Activated CD8-positive, alpha-beta memory T cell treated with anti-CD3 and anti-CD28 coated beads, Interleukin-2, amount 10 ng/mL, durations not matched to agents 7 days and 5 days (primary cell): ENCODE results near the gene SLCO2A1. TPM values are rescaled to one million over a fixed set of nuclear protein-coding genes. Genes with fewer than 3 reads are reported as not detected.

Experiments used
- ATAC-seq: fragments of 150-1000 bp; cut with Tn5 transposase; one replicate; pipeline ENCODE4 v1.10.0; 2021; ENCODE audit warnings: moderate library complexity
- CTCF ChIA-PET: fragments of 350-600 bp; sonication (Branson Sonifier 250); formaldehyde crosslinking; loops from one replicate; lab custom pipeline; 2021; ENCODE audit warnings: antibody characterized with exemption; lab: Charles Lee
- DNase-seq: peaks from one replicate; pipeline ENCODE4 v3.0.0-alpha.2; 2020
- H3K27ac Mint-ChIP-seq: one replicate; pipeline ENCODE4 v1.8.0; 2021; ENCODE audit warnings: mild to moderate bottlenecking, mixed read lengths
- H3K27me3 Mint-ChIP-seq: one replicate; pipeline ENCODE4 v1.8.0; 2021; ENCODE audit warnings: mixed read lengths
- H3K36me3 Mint-ChIP-seq: one replicate; pipeline ENCODE4 v1.8.0; 2021; ENCODE audit warnings: mild to moderate bottlenecking, mixed read lengths
- H3K4me1 Mint-ChIP-seq: one replicate; pipeline ENCODE4 v1.8.0; 2021; ENCODE audit warnings: mixed read lengths
- H3K4me3 Mint-ChIP-seq: one replicate; pipeline ENCODE4 v1.8.0; 2021; ENCODE audit warnings: mild to moderate bottlenecking, moderate library complexity, mixed read lengths
- H3K9me3 Mint-ChIP-seq: one replicate; pipeline ENCODE4 v1.8.0; 2022; ENCODE audit warnings: low read depth, mixed read lengths
- total RNA-seq, 2 experiments: library from RNA; stranded (reverse); gene quantifications; one replicate each; pipeline ENCODE4 v1.2.3, GENCODE V29; 2021

SLCO2A1 gene
- total RNA-seq, 2 experiments from 2014 or later = not detected

GRCh38 chr3:133926736-133927539 is 102.8 kb downstream of the SLCO2A1 start:
- Mint-ChIP-seq H3K4me1 (peaks cover 8% of the 10 kb centered on the region), H3K36me3 (no peaks in the 10 kb centered on the region), H3K27ac (no peak overlapping the region), H3K27me3 (peaks cover 24% of the 10 kb centered on the region), H3K9me3 (no peaks in the 10 kb centered on the region), H3K4me3 (peak overlapping the region; percentile 18)
- ATAC-seq (no peak), DNase-seq (no peak)
- CTCF ChIA-PET = interaction anchor here (1.0 kb wide), 2 partner anchors 9 to 14 kb away, joined by 3 read pairs; no protein-coding TSS in a partner anchor

DNA sequence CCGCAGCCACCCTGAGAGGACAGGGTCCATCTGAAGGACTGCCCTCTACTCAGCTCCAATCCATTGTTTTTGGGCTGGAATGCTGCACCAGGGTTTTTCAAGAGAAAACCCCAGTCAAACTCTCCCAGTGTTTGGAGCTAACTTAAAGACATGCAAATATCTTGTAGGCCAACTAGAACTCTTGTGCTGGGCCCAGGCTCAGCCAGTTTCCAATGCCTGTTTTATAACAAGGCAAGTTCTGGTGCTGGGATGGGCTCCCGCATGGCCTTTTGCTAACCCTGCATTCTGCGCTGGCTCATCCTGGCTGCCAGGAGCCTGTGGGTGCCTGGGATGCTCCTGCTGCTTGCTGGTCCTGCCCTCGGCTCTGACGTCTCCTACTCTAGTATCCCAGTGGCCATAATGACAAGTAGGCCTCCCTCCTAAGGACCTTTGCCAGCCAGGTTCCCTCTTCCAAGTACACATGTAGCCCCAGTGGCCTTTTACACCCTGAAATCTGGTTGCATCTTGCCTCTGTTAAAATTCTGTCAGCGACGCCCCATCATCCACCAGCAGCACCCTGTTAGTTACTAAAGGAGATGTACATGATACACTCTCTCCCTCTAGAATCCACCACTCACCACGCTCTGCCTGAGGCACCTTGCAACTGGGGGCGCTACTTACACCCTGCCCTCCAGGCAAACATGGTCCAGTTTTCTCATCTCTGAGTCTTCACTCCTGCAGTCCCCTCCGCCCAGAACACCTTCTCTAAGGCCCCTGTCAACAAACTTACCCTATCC is 103.6 kb downstream of the SLCO2A1 start:
- Mint-ChIP-seq H3K36me3 (no peaks in the 10 kb centered on the region), H3K9me3 (no peaks in the 10 kb centered on the region), H3K4me3 (no peak overlapping the region), H3K4me1 (peaks cover 8% of the 10 kb centered on the region), H3K27me3 (peaks cover 30% of the 10 kb centered on the region), H3K27ac (no peak overlapping the region)
- DNase-seq (no peak), ATAC-seq (no peak)
- CTCF ChIA-PET = interaction anchor here (0.9 kb wide), 1 partner anchor 542 kb away, joined by 3 read pairs; no protein-coding TSS in a partner anchor

DNA sequence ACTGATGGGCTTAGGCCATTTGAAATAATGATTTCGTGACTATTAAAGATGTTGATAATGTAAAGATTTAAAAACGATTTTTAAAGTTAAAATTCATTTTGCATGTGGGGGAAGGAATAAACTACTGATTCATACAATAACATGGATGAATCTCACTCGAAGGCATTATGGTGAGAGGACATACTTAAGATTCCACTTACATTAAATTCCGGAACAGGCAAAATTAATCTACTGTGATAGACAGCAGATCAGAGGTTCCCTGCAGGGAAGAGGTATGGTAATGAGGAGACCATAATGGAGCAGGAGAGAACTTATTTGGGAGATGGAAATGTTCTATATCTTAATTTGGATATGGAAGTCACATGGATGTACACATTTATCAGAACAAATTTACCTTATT is 105.7 kb downstream of the SLCO2A1 start:
- H3K27me3 Mint-ChIP-seq = peaks cover 42% of the 10 kb centered on the region
- no peak for ATAC-seq
- CTCF ChIA-PET = no interaction called here
- no peaks in the 10 kb centered on the region for H3K36me3 Mint-ChIP-seq
- H3K4me3 Mint-ChIP-seq = no peak overlapping the region
- peaks cover 8% of the 10 kb centered on the region for H3K4me1 Mint-ChIP-seq
- H3K9me3 Mint-ChIP-seq = no peaks in the 10 kb centered on the region
- DNase-seq = no peak
- H3K27ac Mint-ChIP-seq = no peak overlapping the region

- Mint-ChIP-seq H3K9me3 (no peaks in the 10 kb centered on the region), H3K36me3 (no peaks in the 10 kb centered on the region), H3K27me3 (peaks cover 40% of the 10 kb centered on the region), H3K4me3 (no peak overlapping the region), H3K27ac (no peak overlapping the region), H3K4me1 (no peaks in the 10 kb centered on the region)
- no peak for ATAC-seq
- DNase-seq = no peak
- CTCF ChIA-PET = no interaction called here
Measured at GRCh38 chr3:133921592-133921991, 108.1 kb downstream of the SLCO2A1 start.

GRCh38 chr3:133917144-133917543 is 112.6 kb downstream of the SLCO2A1 start:
- ATAC-seq (no peak), DNase-seq (no peak)
- H3K27ac Mint-ChIP-seq = no peak overlapping the region
- peaks cover 34% of the 10 kb centered on the region for H3K27me3 Mint-ChIP-seq
- no peaks in the 10 kb centered on the region for H3K9me3 Mint-ChIP-seq
- CTCF ChIA-PET = no interaction called here
- no peak overlapping the region for H3K4me3 Mint-ChIP-seq
- no peaks in the 10 kb centered on the region for H3K4me1 Mint-ChIP-seq
- no peaks in the 10 kb centered on the region for H3K36me3 Mint-ChIP-seq

- Mint-ChIP-seq H3K27me3 (peaks cover 26% of the 10 kb centered on the region), H3K4me1 (no peaks in the 10 kb centered on the region), H3K27ac (no peak overlapping the region), H3K9me3 (no peaks in the 10 kb centered on the region), H3K4me3 (no peak overlapping the region), H3K36me3 (no peaks in the 10 kb centered on the region)
- DNase-seq (no peak), ATAC-seq (no peak)
- CTCF ChIA-PET = no interaction called here
Measured at GRCh38 chr3:133915685-133916658, 113.8 kb downstream of the SLCO2A1 start.

GRCh38 chr3:133914839-133915600 is 114.7 kb downstream of the SLCO2A1 start:
- Mint-ChIP-seq H3K9me3 (no peaks in the 10 kb centered on the region), H3K4me1 (no peaks in the 10 kb centered on the region), H3K36me3 (no peaks in the 10 kb centered on the region), H3K27me3 (peaks cover 26% of the 10 kb centered on the region), H3K27ac (no peak overlapping the region), H3K4me3 (no peak overlapping the region)
- DNase-seq (no peak), ATAC-seq (no peak)
- CTCF ChIA-PET = no interaction called here

DNA sequence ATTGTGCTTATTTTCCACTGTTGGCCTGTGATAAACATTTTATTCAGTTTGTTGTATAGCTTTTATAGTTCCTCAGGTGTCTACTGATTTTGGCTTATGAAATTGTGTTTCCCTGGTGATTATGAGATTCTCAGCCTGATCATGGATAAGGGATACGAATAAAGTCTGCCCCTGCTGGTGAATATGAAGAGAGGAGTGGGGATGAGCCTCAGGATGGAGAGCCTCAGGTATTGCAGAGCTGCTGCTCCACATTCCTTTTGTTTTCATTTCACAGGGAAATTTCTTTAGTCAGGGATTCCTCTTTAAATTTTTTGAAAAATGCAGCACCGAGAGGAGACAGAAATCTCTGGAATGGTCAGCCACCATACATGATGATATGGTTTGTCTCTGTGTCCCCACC is 119.3 kb downstream of the SLCO2A1 start:
- Mint-ChIP-seq H3K4me3 (no peak overlapping the region), H3K36me3 (no peaks in the 10 kb centered on the region), H3K27me3 (peaks cover 24% of the 10 kb centered on the region), H3K27ac (no peak overlapping the region), H3K4me1 (no peaks in the 10 kb centered on the region), H3K9me3 (no peaks in the 10 kb centered on the region)
- ATAC-seq = no peak
- CTCF ChIA-PET = interaction anchor here (1.2 to 1.3 kb wide), 2 partner anchors 18 to 247 kb away, joined by 3 read pairs; no protein-coding TSS in a partner anchor
- DNase-seq = no peak

DNA sequence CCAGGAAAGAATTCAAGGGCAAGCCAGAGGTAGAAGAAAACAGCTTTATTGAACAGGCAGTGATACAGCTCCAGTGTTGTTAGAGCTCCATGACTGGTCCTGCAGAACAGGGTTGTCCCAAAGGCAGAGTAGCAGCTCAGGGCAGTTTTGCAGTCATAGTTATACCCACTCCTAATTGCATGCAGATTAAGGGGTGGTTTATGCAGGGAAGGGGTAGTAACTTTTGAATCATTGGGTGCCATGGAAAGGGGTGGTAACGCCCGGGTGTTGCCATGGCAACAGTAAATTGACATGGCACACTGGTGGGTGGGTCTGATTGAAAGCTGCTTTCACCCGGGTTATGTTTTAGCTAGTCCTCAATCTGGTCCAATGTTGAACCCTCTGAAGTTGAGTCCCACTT is 124.3 kb downstream of the SLCO2A1 start:
- Mint-ChIP-seq H3K4me3 (no peak overlapping the region), H3K36me3 (peaks cover 7% of the 10 kb centered on the region), H3K4me1 (peaks cover 7% of the 10 kb centered on the region), H3K27ac (no peak overlapping the region), H3K9me3 (peaks cover 6% of the 10 kb centered on the region), H3K27me3 (peaks cover 49% of the 10 kb centered on the region)
- CTCF ChIA-PET = no interaction called here
- ATAC-seq (no peak), DNase-seq (no peak)

DNA sequence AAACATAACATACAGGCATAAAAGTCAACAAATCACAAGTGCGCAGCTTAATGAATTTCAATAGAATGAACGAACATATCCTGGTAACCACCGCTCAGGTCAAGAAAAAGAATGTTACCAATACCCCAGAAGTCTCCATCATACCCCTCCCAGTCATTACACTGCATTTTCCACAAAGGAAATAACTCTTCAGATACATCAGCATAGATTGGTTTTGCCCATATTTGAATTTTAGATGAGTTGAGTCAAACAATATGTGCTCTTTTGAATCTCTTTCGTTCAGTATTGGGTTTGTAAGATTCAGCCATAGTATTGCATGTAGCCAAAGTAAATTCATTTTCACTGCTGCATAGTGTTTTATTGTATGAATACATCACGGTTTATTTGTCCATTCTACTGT is 127.9 kb downstream of the SLCO2A1 start:
- peaks cover 6% of the 10 kb centered on the region for H3K9me3 Mint-ChIP-seq
- no peak for DNase-seq
- no peak overlapping the region for H3K4me3 Mint-ChIP-seq
- H3K27me3 Mint-ChIP-seq = peaks cover 65% of the 10 kb centered on the region
- CTCF ChIA-PET = no interaction called here
- ATAC-seq = no peak
- peaks cover 7% of the 10 kb centered on the region for H3K36me3 Mint-ChIP-seq
- peaks cover 7% of the 10 kb centered on the region for H3K4me1 Mint-ChIP-seq
- H3K27ac Mint-ChIP-seq = no peak overlapping the region

GRCh38 chr3:133901083-133901482 is 128.6 kb downstream of the SLCO2A1 start:
- Mint-ChIP-seq H3K4me1 (peaks cover 8% of the 10 kb centered on the region), H3K4me3 (no peak overlapping the region), H3K36me3 (peaks cover 7% of the 10 kb centered on the region), H3K27ac (no peak overlapping the region), H3K27me3 (peaks cover 72% of the 10 kb centered on the region), H3K9me3 (peaks cover 6% of the 10 kb centered on the region)
- DNase-seq (no peak), ATAC-seq (no peak)
- CTCF ChIA-PET = no interaction called here

DNA sequence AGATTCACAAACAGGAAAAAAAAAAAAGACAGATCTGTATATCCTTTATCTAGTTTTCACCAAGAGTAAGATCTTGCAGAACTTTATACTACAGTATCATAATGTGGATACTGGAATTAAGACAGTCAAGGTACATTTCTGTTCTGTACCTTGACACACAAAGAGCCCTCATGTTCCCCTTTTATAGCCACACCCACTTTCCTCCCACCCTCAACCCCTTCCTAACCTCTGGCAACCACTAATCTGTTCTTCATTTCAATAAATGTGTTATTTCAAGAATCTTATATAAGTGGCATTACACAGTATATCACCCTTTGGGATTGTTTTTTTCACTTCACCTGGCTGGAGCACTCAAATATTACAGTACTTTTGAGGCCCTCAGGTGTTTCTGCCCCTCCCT is 130.4 kb downstream of the SLCO2A1 start:
- Mint-ChIP-seq H3K27me3 (peaks cover 69% of the 10 kb centered on the region), H3K27ac (no peak overlapping the region), H3K4me1 (peaks cover 8% of the 10 kb centered on the region), H3K36me3 (peaks cover 7% of the 10 kb centered on the region), H3K9me3 (peaks cover 6% of the 10 kb centered on the region), H3K4me3 (no peak overlapping the region)
- DNase-seq = no peak
- ATAC-seq = no peak
- CTCF ChIA-PET = no interaction called here
